ENCODE measurements around the gene USP15. TPM values are rescaled to one million over a fixed set of nuclear protein-coding genes. Genes with fewer than 3 reads are reported as not detected.

The USP15 gene
- total and polyA plus RNA-seq, 2 experiments from 2014 or later = 39.9 to 51.0 TPM

- H3K27me3 ChIP-seq = no peaks in the 10 kb centered on the region
- H3K27ac ChIP-seq = no peak overlapping the region
- no peaks in the 10 kb centered on the region for H3K9me3 ChIP-seq (ENCODE audit: low read depth)
- no peak overlapping the region for H3K4me3 ChIP-seq
- H3K4me1 ChIP-seq (ENCODE audit: low read depth) = peaks cover 15% of the 10 kb centered on the region
- DNase-seq (ENCODE audit: low read depth in 1 of 2, low spot score in 1 of 2) = no peak
- no peak for TF ChIP-seq CTCF (IDR thresholded peaks at IDR 0.05; ENCODE audit: low read depth, low read length)
- no peaks in the 10 kb centered on the region for H3K36me3 ChIP-seq
Observed at GRCh38 chr12:62372134-62372533, 111.9 kb downstream of the USP15 start.

- H3K9me3 ChIP-seq (ENCODE audit: low read depth) = no peaks in the 10 kb centered on the region
- H3K4me3 ChIP-seq = no peak overlapping the region
- H3K27me3 ChIP-seq = no peaks in the 10 kb centered on the region
- no peak for TF ChIP-seq CTCF (IDR thresholded peaks at IDR 0.05; ENCODE audit: low read depth, low read length)
- no peaks in the 10 kb centered on the region for H3K36me3 ChIP-seq
- DNase-seq (ENCODE audit: low read depth in 1 of 2, low spot score in 1 of 2) = no peak
- no peak overlapping the region for H3K27ac ChIP-seq
- H3K4me1 ChIP-seq (ENCODE audit: low read depth) = peaks cover 15% of the 10 kb centered on the region
Observed at GRCh38 chr12:62372825-62373224, 112.6 kb downstream of the USP15 start.

- Histone ChIP-seq H3K36me3 (no peaks in the 10 kb centered on the region), H3K9me3 (ENCODE audit: low read depth) (no peaks in the 10 kb centered on the region), H3K27me3 (no peaks in the 10 kb centered on the region), H3K4me3 (no peak overlapping the region), H3K27ac (no peak overlapping the region), H3K4me1 (ENCODE audit: low read depth) (peaks cover 15% of the 10 kb centered on the region)
- TF ChIP-seq CTCF (IDR thresholded peaks at IDR 0.05; ENCODE audit: low read depth, low read length) = no peak
- no peak for DNase-seq (ENCODE audit: low read depth in 1 of 2, low spot score in 1 of 2)
Observed at GRCh38 chr12:62375603-62376002, 115.4 kb downstream of the USP15 start.

GRCh38 chr12:62379026-62379722 lies 119.0 kb downstream of the USP15 start:
- Histone ChIP-seq H3K4me1 (ENCODE audit: low read depth) (no peaks in the 10 kb centered on the region), H3K27ac (no peak overlapping the region), H3K4me3 (no peak overlapping the region), H3K27me3 (no peaks in the 10 kb centered on the region), H3K9me3 (ENCODE audit: low read depth) (no peaks in the 10 kb centered on the region), H3K36me3 (peaks cover 8% of the 10 kb centered on the region)
- DNase-seq (ENCODE audit: low read depth in 1 of 2, low spot score in 1 of 2) = peak in 1 of 2 donors; percentile 10
- TF ChIP-seq CTCF (IDR thresholded peaks at IDR 0.05; ENCODE audit: low read depth, low read length) = no peak

GRCh38 chr12:62379723-62380045 lies 119.5 kb downstream of the USP15 start:
- no peaks in the 10 kb centered on the region for H3K4me1 ChIP-seq (ENCODE audit: low read depth)
- no peaks in the 10 kb centered on the region for H3K27me3 ChIP-seq
- no peak for DNase-seq (ENCODE audit: low read depth in 1 of 2, low spot score in 1 of 2)
- no peak for TF ChIP-seq CTCF (IDR thresholded peaks at IDR 0.05; ENCODE audit: low read depth, low read length)
- peaks cover 8% of the 10 kb centered on the region for H3K36me3 ChIP-seq
- H3K9me3 ChIP-seq (ENCODE audit: low read depth) = no peaks in the 10 kb centered on the region
- no peak overlapping the region for H3K27ac ChIP-seq
- no peak overlapping the region for H3K4me3 ChIP-seq
